HG02642 (cell line): ENCODE measurements around the gene OPN5.

Source experiments
- ATAC-seq: cut with Tn5 transposase; IDR thresholded peaks from one replicate; pipeline ENCODE4 v1.9.1; 2021; ENCODE audit warnings: mild to moderate bottlenecking; ENCODE audit not compliant: unreplicated experiment, poor library complexity

OPN5 gene

DNA sequence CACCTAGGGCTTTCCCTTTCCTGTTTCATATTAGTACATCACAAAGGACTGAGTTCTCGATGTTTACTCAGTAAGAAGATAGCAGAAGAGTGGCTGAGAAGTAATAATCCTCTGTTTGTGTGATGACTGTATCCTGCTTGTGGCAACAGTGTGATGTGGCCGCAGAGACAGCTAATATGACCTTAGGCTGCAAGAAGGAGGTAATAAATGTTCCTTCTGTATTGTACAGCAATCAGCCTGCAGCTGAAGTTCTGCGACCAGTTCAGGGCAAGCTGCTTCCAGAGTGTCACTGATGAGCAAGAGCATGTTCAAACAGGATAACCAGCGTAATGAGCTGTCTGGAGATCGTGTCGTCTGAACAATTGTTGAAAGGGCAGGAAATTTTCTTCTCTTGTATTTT lies 70.9 kb downstream of the OPN5 start:
- ATAC-seq: no peak

DNA sequence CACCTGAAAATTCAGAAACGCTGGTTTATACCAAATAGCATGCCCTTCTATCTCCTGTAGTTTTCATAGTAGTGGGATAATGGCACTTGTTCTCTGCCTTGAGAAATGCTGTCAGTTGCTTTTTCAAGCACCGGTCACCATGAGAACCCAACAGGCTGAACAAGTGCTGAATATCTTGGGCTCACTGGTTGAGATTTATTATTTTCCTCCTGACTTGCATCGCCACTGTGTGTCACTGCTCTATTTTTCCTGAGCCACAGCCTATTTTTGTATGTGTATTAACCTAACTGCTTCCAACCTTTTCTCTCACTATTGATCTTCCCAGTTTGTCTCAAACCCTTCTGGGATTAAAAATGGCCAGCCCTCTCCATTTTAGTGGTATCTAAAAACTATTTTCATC lies 71.9 kb downstream of the OPN5 start:
- no peak for ATAC-seq

DNA sequence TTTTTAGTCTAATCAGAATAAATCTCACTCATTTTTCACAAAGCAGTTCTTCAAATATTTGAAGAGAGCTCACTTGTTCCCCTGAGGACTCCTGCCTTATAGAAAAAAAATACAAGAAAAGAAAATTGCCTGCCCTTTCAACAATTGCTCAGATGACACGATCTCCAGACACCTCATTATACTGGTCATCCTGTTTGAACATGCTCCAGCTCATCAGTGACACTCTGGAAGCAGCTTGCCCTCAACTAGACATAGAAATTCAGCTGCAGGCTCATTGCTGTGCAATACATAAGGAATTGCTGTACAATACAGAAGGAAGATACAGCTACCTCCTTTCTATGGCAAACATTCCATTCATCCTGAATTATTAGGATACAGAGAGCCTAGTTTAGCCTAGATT lies 73.1 kb downstream of the OPN5 start:
- no peak for ATAC-seq

DNA sequence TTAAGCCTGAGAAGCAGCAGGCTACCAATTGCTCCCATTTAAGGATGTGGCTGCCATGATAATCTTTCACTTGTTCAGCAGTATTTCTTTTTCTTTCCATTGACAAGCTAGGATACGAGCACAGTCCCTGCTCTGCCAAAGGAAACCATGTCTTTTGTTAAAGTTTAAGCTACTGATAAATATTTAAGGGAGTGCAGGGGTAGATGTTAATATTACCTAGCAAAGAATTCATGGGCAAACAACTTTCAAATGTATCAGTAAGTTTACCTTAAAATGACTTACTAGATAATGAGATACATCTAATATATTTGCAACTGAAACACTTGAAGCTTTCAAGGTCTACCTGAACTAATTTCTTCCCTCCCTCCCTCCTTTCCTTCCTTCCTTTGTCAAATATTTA lies 77.3 kb downstream of the OPN5 start:
- ATAC-seq: no peak

DNA sequence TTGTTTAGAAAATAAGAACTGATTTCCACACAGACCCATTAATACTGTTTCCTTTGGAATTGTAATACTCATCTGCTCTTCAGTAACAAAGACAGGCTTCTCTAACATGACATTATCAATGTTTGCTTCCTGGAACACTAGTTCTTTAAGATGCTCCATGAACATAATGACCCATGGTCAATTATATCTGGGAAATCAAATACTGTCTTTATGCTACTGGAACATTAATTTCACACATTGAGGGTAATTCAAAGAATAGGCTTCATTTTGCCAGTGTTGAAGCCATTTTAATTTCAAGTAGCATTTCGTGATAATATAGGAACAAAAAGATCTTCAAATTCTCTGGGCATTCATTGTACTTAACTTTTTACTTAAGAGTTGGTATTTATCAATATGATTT lies 80.9 kb downstream of the OPN5 start:
- no peak for ATAC-seq

DNA sequence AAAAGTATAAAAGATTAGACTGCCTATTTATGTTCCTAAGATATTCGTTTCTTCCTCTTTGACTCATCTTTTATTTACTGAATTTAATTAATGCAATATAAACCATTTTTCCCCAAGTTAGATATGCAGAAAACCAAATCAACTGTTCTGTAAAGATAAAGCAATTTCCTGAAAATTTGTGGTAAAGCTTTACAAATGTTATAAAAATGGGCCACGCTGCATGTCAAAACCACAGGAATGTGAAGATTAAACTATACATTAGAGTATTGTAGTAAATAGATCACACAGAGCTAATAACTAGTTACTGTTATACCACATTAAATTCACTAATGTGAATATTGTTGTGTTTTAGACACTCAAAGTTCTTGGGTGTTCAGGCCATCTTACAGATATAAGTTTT lies 83.4 kb downstream of the OPN5 start:
- ATAC-seq: no peak

DNA sequence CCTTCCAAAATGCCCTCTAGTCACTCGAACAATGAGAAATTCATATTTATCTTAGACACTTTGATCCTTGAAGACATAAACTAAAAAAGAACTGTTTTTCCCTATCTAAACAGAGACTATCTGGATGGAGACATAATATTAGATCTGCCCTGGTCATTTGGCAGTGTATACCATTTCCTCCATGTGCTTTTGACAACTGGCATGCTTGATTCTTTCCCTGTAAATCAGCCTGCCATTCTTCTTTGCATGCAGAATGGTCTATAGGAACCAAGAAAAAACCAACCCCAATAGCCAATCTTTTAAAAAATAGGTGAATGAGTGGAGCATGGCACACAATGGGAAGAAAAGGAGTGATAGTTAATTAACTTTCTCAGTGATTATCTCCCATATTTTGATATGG lies 93.8 kb downstream of the OPN5 start:
- no peak for ATAC-seq
